Stomach (tissue), 4 donors: ENCODE measurements around the gene PEX11B.

Source experiments
- CTCF ChIP-seq, 7 experiments: fragments of 450-650 bp in 4 of 7; fragments of 200-600 bp in 3 of 7; sonication (generic) in 3 of 7; IDR thresholded peaks; one replicate each; pipeline ENCODE4 v1.5.1; 2016 to 2019; ENCODE audit warnings: antibody characterized with exemption in 7 of 7, control low read depth in 2 of 7, mild to moderate bottlenecking in 1 of 7
- EP300 ChIP-seq: sonication (generic); formaldehyde crosslinking; IDR thresholded peaks from one replicate; pipeline ENCODE4 v1.6.1; 2017; ENCODE audit warnings: antibody characterized with exemption
- POLR2A ChIP-seq, 4 donors: fragments of 450-650 bp; IDR thresholded peaks; one replicate each; pipeline ENCODE4 v1.6.1; 2016; ENCODE audit warnings: antibody characterized with exemption in 4 of 4, control low read depth in 2 of 4, mild to moderate bottlenecking in 1 of 4, moderate library complexity in 1 of 4

- TF ChIP-seq EP300 (no peak), POLR2A (IDR thresholded peaks at IDR 0.05) (no peak), CTCF (IDR thresholded peaks at IDR 0.05) (no peak)
Measured at GRCh38 chr1:145965119-145965744, 46.7 kb upstream of the PEX11B start.
